Measurements from ENCODE around the gene CZIB. TPM values are rescaled to one million over a fixed set of nuclear protein-coding genes. Genes with fewer than 3 reads are reported as not detected.

The CZIB gene
- total RNA-seq, 4 donors from 2014 or later = 53.9 to 69.4 (median 65.2) TPM

DNA sequence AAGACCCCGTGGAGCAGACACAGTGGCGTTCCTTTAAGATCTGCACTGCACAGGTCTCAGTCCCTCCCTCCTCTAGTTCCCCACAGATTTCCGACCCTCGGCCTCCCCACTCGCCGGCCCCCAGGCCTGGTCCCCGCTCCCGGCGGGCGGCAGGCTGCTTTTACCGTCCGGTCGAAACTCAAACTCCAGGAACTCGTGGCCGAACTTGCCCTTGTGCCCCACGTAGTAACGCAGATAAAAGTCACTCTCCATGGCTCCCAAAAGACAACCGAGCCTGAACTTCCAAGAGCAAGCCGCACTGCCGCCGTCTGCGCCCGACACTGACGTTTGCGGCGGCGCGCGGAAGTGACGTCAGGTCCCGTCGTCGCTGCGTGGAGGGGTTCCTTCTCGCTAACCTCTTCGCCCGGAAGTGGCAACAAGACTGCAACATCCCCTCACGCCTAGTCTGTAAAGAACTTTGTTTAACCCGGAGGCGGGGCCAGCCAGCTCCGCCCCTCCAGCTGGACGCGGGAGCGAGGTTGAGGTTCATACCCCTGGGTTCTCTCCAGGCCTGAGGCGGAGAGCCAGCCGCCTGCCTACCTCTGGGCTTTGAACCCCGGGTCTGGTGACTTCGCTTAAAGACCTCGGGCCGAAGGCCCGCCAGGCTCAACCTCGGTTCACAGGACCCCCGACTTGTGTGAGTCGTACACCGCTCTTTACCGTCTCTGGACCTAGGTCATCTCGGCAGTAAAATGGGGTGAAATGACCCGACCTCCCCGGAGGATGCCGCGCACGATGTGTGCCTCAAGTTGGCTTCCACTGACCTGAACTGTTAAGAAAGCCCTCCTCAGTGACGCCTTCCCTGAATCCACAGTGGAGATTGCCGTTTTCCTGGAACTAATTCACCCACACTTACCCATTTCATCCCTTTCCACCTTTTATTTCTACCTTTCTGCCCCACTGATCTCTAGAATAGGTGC lies 18.0 kb upstream of the CZIB start, which contains the start of gene MAGOH:
Gene MAGOH (minus strand): TSS at position 322 of the 959 bp plus-strand sequence. CDS start 70 bp downstream, at position 252.
- TF ChIP-seq CTCF (IDR thresholded peaks at IDR 0.05; ENCODE audit: low read depth) = no peak

DNA sequence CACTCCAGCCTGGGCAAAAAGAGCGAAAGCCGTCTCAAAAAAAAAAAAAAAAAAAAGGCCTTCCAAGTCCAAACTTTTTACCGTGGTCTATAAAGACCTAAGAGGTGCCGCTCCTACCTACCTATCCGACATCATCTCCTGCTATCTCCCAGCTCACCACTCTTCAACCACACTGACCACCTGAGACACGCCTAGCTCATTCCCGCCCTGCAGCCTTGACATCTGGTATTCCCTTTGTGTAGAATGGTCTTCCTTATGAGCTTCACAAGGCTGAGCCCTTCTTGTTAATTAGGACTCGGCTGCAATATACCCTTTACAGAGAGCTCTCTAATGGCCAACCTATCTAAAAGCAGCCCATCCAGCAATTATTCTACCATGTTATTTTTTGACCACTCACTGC lies 17.2 kb upstream of the CZIB start:
- TF ChIP-seq CTCF (IDR thresholded peaks at IDR 0.05; ENCODE audit: low read depth) = no peak

- TF ChIP-seq CTCF (IDR thresholded peaks at IDR 0.05; ENCODE audit: low read depth) = no peak
Observed at GRCh38 chr1:53220962-53221286, 490 bp upstream of the CZIB start.

GRCh38 chr1:53219711-53220110 lies 723 bp downstream of the CZIB start:
- TF ChIP-seq CTCF (IDR thresholded peaks at IDR 0.05; ENCODE audit: low read depth) = no peak

- no peak for TF ChIP-seq CTCF (IDR thresholded peaks at IDR 0.05; ENCODE audit: low read depth)
Observed at GRCh38 chr1:53218201-53218600, 2.2 kb downstream of the CZIB start.

DNA sequence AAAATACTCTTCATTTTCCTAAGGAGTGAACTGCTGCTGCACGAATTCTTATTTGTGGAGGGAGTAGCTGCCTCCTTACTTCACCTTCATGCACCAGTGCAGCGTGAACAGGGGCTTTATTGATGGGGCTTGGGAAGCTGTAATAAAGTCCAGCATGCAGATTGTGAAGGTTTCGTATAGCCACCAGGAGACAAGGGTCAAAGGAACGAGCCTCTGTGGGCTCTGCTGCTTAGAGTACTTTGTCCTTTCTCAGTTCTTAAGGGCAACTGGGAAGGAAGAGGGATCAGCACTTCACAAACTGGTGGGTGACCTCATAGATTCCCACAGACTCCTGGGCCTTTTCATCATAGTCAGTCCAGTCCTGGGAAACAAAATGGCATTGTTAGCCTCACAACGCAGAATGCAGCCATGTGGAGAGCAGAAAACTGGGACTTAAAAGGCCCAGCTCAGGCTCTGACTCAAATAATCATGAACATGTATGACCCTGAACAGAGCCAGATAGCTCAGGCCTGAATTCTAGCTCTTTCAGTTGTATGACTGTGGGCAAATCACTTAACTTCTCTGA lies 6.0 kb downstream of the CZIB start:
- TF ChIP-seq CTCF (IDR thresholded peaks at IDR 0.05; ENCODE audit: low read depth) = no peak

- TF ChIP-seq CTCF (IDR thresholded peaks at IDR 0.05; ENCODE audit: low read depth) = no peak
Observed at GRCh38 chr1:53210954-53211353, 9.5 kb downstream of the CZIB start.

Data from subcutaneous adipose tissue (tissue), 4 donors.